GM19043 (cell line): ENCODE measurements around the gene WWP2.
"Not testable (repeated sequence)": the region's sequence is repeated elsewhere in the genome, so short reads cannot be mapped to it uniquely, and the experiment has no call there.

Source experiments
- ATAC-seq: cut with Tn5 transposase; IDR thresholded peaks from one replicate; pipeline ENCODE4 v1.9.1; 2021; ENCODE audit warnings: low read depth; ENCODE audit not compliant: unreplicated experiment

WWP2 gene

DNA sequence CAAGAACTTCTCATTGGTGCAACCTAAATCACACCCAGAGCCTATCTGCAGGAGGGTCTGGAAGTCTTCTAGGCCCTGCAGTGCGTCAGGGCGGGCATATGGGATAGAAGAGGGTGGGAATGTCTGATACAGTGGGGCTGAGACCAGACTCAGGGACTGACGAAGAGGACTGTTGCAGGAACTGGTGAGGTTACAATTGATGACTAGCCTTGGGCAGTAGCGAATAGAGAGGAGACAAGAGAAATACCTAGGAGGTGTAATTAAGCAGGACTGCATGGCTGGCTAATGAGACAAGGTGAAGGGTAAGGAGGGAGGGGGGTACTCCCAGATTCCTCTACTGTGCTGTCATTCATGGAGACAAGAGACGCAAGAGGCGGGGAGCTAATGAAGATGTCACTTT, 91.3 kb downstream of the WWP2 start:
- no peak for ATAC-seq

DNA sequence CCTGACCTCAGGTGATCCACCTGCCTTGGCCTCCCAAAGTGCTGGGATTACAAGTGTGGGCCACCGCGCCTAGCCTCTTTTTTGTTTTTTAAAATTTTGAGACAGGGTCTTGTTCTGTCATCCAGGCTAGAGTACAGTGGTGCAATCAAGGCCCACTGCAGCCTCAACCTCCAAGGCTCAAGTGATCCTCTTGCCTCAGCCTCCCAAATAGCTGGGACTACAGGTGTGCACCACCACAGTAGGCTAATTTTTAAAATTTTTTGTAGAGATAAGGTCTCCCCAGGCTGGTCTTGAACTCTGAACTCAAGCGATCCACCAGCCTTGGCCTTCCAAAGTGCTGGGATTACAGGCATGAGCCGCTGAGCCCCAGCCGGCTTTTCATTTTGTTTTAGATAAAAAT, 92.6 kb downstream of the WWP2 start:
- ATAC-seq, result not testable (repeated sequence)

- ATAC-seq, result no peak
These were observed 93.5 kb downstream of the WWP2 start for GRCh38 chr16:69855592-69855991.

DNA sequence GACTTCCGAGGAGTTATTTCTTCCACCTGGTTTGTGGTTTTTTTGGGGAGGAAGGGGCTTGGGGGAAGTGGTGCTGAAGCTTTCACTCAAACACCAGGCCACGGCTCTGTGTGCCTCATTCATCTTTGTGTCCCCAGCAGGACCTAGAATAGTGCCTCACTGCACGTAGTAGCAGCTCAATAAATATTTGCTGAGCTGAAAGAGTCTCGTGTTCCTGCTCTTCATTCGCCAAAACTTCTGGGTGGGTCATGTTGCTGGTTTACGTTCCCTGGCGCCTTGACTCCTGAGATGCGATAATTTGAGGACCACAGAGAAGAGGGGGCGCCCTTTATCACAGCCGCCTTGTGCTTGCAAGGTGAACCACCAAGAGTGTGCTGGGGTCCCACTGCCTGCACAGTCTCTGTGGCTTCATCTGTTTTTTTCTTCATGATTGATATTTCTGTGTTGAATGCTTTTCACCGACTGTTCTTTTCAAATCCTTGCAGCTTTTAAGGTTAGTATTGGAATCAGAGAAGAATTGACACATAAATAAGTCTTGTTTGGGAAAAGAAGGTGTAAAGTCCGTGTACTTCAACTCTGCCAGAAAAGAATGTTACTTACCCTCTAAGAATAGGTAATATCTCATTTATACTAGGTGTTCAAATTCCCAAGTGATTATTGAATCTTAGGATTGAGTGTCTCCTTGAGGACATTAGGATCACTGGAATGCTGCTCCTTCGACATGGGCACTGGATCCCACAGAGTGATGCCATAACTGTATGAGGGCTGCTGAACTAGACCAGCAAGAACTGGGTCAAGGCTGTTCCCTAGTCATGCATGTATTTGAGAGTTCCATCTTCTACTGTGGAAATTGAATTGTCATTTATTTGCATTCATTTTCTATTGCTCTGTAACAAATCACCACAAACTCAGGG, 96.3 kb downstream of the WWP2 start:
- no peak for ATAC-seq

- ATAC-seq, result no peak
These were observed 97.2 kb downstream of the WWP2 start for GRCh38 chr16:69859105-69859989.

GRCh38 chr16:69860233-69861231, 98.4 kb downstream of the WWP2 start:
- no peak for ATAC-seq

- ATAC-seq, result no peak
These were observed 99.3 kb downstream of the WWP2 start for GRCh38 chr16:69861292-69862030.

DNA sequence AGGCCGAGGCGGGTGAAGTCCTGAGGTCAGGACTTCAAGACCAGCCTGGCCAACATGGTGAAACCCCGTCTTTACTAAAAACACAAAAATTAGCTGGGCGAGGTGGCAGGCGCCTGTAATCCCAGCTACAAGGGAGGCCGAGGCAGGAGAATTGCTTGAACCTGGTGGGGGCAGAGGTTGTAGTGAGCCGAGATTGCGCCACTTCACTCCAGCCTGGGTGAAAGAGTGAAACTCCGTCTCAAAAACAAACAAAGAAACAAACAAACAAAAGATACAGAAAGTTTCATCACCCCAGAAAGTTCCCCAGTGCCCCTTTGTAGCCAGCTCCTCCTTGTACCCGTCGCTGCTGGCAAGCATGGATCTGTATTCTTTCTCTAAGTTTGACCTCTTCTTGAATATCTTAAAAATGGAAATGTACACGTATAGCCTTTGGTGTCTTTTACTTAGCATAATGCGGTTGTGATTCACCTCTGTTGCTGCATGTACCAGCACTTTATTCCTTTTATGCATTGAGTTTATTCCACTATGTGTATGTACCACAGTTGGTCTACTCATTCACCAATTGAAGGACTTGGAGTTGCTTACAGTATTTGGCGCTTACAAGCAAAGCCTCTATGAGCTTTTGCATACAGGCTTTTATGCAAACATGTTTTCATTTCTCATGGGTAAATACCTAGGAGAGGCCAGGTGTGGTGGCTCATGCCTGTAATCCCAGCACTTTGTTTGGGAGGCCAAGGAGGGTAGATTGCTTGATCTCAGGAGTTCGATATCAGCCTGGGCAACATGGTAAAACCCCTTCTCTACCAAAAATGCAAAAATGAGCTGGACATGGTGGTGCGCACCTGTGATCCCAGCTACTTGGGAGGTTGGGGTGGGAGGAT, 101.5 kb downstream of the WWP2 start:
- no peak for ATAC-seq

- ATAC-seq, result no peak
These were observed 103.6 kb downstream of the WWP2 start for GRCh38 chr16:69865701-69866100.

DNA sequence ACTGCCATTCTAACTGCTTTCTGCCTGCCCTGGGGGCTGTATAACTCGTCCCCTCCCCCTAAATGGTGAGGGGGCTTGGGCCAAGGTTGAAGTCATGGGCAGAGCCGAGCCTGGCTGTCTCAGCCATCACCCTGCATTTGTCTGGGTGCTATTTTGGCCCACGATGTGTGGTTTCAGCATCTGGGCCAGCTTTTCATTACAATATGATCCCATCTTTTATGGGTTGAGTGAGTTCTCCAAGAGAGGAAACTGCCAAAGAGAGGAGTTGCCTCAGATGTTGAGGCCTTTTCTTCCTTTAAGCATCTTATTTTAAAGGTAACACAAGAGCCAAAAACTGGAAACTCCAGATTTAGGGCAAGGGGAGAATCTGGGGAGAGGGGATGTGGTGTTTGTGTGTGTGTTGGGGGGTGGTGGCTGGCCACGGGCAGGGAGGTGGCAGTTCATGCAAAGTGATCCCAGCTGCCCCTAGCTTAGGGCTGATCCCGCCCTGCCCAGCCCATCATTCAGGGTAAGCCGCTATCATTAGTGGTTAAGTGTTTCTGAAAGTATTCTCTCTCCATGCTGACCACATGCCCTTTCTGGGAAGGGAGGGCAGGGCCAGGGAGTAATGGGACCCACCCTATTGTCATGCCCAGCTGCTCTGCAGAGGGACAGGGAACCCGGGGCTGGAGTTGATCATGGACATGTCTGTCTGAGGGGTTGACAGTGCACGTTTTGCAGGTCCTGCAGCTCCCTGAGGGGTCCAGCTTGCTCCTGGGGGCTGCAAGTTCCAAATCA, 105.8 kb downstream of the WWP2 start:
- ATAC-seq, result no peak

GRCh38 chr16:69870761-69871160, 108.6 kb downstream of the WWP2 start:
- ATAC-seq, result no peak

DNA sequence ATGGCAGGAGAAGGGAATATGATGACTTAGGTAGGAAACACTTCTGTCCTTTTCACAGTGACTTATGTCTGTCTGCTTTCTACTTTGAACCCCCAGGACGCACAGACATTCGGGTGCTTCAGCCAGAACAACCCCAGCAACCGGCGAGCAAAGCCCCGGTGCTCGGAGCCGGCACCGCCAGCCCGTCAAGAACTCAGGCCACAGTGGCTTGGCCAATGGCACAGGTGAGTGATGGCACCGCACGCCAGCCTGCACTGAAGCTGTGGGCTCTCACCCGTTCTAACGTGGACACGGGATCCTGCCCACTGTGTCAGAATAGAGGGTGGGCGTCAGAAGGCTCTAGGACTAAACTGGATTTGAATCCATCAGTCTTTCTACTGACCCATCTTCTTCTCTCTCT, 109.6 kb downstream of the WWP2 start:
- no peak for ATAC-seq

- ATAC-seq, result no peak
These were observed 110.8 kb downstream of the WWP2 start for GRCh38 chr16:69872888-69873287.

DNA sequence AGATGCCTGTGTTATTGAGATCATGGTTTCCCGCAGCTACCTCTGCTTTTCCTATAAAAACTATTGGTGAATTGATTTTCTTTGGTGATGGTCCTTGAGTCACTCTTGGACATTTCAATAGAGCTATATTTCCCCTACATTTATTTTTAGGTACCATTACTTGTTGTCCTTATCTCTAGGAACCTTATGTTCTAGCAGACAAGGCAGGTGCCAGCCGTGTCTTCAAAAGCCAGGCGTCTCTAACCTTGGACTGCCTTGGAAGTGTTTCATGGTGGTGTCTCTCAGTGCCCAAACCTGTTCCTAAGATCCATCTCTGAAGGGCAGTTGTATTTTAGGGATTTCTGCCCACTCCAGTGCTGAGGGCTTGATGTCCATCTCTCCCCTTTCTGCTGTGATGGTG, 111.7 kb downstream of the WWP2 start:
- ATAC-seq, result no peak

DNA sequence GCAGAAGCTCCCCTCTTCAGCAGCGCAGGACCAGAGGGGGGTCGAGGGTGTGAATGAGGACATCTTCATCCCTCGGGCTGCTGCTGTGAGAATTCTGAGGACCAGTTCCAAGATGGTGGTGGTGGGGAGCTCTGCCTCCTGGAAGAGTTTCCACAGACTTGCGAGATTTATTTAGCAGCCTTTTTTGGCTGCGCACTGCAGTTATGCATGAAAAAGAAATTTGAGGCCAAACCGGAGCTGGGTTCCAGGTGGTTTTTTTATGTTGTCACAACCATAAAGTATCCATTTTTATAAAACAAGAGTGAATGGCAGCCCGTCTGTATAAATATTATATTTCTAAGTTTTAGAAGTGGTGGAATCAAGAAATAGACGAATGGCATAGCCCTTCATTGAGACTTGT, 112.1 kb downstream of the WWP2 start:
- ATAC-seq, result no peak

GRCh38 chr16:69880640-69881133, 118.6 kb downstream of the WWP2 start:
- ATAC-seq, result no peak

DNA sequence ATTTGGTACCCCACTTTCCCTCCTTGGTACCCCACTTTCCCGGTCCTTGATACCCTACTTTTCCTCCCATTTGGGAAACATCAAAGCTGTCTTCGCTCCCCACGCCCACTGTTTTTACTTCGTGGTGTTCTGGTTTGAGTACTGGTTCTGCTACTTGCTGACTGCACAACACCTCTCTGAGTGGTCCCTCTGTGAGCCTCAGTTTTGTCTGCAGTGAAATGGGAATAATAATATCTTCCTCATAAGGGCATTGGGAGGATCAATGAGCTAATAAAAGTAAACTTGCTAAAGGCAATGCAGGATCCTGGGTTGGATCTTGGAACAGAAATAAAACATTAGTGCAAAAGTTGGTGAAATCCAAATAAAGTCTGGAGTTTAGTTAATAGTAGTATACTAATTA, 119.0 kb downstream of the WWP2 start:
- ATAC-seq, result no peak

- no peak for ATAC-seq
These were observed 121.6 kb downstream of the WWP2 start for GRCh38 chr16:69883744-69884143.
